NCI-H2227 treated with DMSO at 0.1 percent for 48 hours (cell line): ENCODE data around the gene KRTAP5-7.

ENCODE experiments used
- DNase-seq: peaks from one replicate; lab custom pipeline; 2025; lab: John Stamatoyannopoulos, UW

Gene KRTAP5-7

GRCh38 chr11:71495286-71496230, 31.5 kb upstream of the KRTAP5-7 start:
- DNase-seq: no peak

- no peak for DNase-seq
Measured at GRCh38 chr11:71496421-71496820, 30.6 kb upstream of the KRTAP5-7 start.

- DNase-seq: no peak
Measured at GRCh38 chr11:71498091-71498490, 29.0 kb upstream of the KRTAP5-7 start.

- DNase-seq: no peak
Measured at GRCh38 chr11:71499125-71499524, 27.9 kb upstream of the KRTAP5-7 start.

GRCh38 chr11:71499546-71499945, 27.5 kb upstream of the KRTAP5-7 start:
- no peak for DNase-seq

GRCh38 chr11:71500601-71501021, 26.5 kb upstream of the KRTAP5-7 start:
- DNase-seq: no peak

GRCh38 chr11:71501071-71501985, 25.7 kb upstream of the KRTAP5-7 start:
- no peak for DNase-seq

- no peak for DNase-seq
Measured at GRCh38 chr11:71502026-71502425, 25.0 kb upstream of the KRTAP5-7 start.

- no peak for DNase-seq
Measured at GRCh38 chr11:71502871-71503435, 24.1 kb upstream of the KRTAP5-7 start.

GRCh38 chr11:71504531-71504930, 22.5 kb upstream of the KRTAP5-7 start:
- DNase-seq: peak; percentile 2

- DNase-seq: no peak
Measured at GRCh38 chr11:71505001-71505400, 22.1 kb upstream of the KRTAP5-7 start.

- DNase-seq: no peak
Measured at GRCh38 chr11:71505781-71506180, 21.3 kb upstream of the KRTAP5-7 start.

- DNase-seq: no peak
Measured at GRCh38 chr11:71507102-71507501, 20.0 kb upstream of the KRTAP5-7 start.

- DNase-seq: no peak
Measured at GRCh38 chr11:71518506-71519471, 8.3 kb upstream of the KRTAP5-7 start.

GRCh38 chr11:71519546-71519945, 7.5 kb upstream of the KRTAP5-7 start:
- DNase-seq: no peak

- DNase-seq: no peak
Measured at GRCh38 chr11:71525188-71525937, 1.7 kb upstream of the KRTAP5-7 start.

- no peak for DNase-seq
Measured at GRCh38 chr11:71525938-71526495, 1.1 kb upstream of the KRTAP5-7 start.

- DNase-seq: no peak
Measured at GRCh38 chr11:71527576-71528210, 626 bp downstream of the KRTAP5-7 start.

GRCh38 chr11:71530602-71531001, 3.5 kb downstream of the KRTAP5-7 start:
- no peak for DNase-seq
